GM12878 (cell line): ENCODE data around the gene AGMAT. TPM values are rescaled to one million over a fixed set of nuclear protein-coding genes. Genes with fewer than 3 reads are reported as not detected.

Experiments used
- ATAC-seq: fragments of 200-7000 bp; cut with Tn5 transposase; 3 replicates; pipeline ENCODE4 v1.9.1; 2020; ENCODE audit warnings: mild to moderate bottlenecking, moderate library complexity
- BruUV-seq: library from RNA; stranded (reverse); fragments of 400-500 nt; replicated peaks from 2 replicates; lab custom pipeline; 2021; lab: Mats Ljungman, UMichigan
- CTCF ChIA-PET: fragments of 300-600 bp; sonication (Branson Sonifier 250); formaldehyde crosslinking; extraction: SDS; loops from one replicate; lab custom pipeline; 2021; ENCODE audit warnings: inconsistent platforms; lab: Yijun Ruan, JAX
- POLR2A ChIA-PET: fragments of 350-600 bp; formaldehyde crosslinking; extraction: SDS; loops from one replicate; lab custom pipeline; 2021; ENCODE audit warnings: inconsistent platforms; lab: Charles Lee
- RAD21 ChIA-PET: fragments of 300-600 bp; sonication (Branson Sonifier 250); formaldehyde crosslinking; loops from one replicate; lab custom pipeline; 2023; ENCODE audit warnings: antibody characterized with exemption; ENCODE audit not compliant: unreplicated experiment; lab: Charles Lee
- SMC1A ChIA-PET: fragments of 300-600 bp; sonication (Branson Sonifier 250); formaldehyde crosslinking; loops from one replicate; lab custom pipeline; 2023; ENCODE audit not compliant: unreplicated experiment, uncharacterized antibody; lab: Charles Lee
- DNase-seq: peaks from one replicate; pipeline ENCODE4 v3.0.0-alpha.2; 2011; ENCODE audit warnings: low read depth, low spot score
- FAIRE-seq: peaks from 3 replicates; lab custom pipeline; 2011; peaks lifted over from hg19 to GRCh38; lab: Jason Lieb, UNC
- H2AFZ ChIP-seq: 2 replicates; pipeline ENCODE4 v1.6.0; 2011; ENCODE audit warnings: low read depth, low read length, control low read depth; ENCODE audit not compliant: control insufficient read depth
- H3K27ac ChIP-seq: 2 replicates; pipeline ENCODE4 v1.5.1; 2011; ENCODE audit warnings: control low read depth; ENCODE audit not compliant: control insufficient read depth, insufficient read depth
- H3K27me3 ChIP-seq, 2 experiments: replicated peaks in 1 of 2; 2 replicates each; pipeline versions ENCODE4 v1.6.0 to v1.6.1; 2011; ENCODE audit warnings: low read length in 1 of 2; ENCODE audit not compliant: control insufficient read depth in 2 of 2, insufficient read depth in 2 of 2
- H3K36me3 ChIP-seq, 2 experiments: 2 replicates each; pipeline ENCODE4 v1.5.1; 2011; ENCODE audit warnings: low read length in 1 of 2; ENCODE audit not compliant: control insufficient read depth in 2 of 2, insufficient read depth in 2 of 2
- H3K4me1 ChIP-seq: 2 replicates; pipeline ENCODE4 v1.6.1; 2011; ENCODE audit warnings: mild to moderate bottlenecking, low read length, moderate library complexity, mixed read lengths; ENCODE audit not compliant: control insufficient read depth, insufficient read depth
- H3K4me2 ChIP-seq: 2 replicates; pipeline ENCODE4 v1.6.0; 2011; ENCODE audit warnings: control low read depth; ENCODE audit not compliant: control insufficient read depth, insufficient read depth
- H3K4me3 ChIP-seq: fragments of 200-600 bp; sonication (generic); 2 replicates; pipeline ENCODE4 v1.5.1; 2016
- H3K79me2 ChIP-seq: 2 replicates; pipeline ENCODE4 v1.6.0; 2011; ENCODE audit warnings: low read length; ENCODE audit not compliant: control insufficient read depth, insufficient read depth
- H3K9ac ChIP-seq: 2 replicates; pipeline ENCODE4 v1.8.0; 2011; ENCODE audit warnings: low read length, control low read depth, mixed read lengths; ENCODE audit not compliant: control insufficient read depth, insufficient read depth
- H3K9me3 ChIP-seq: replicated peaks from 3 replicates; pipeline ENCODE4 v1.5.1; 2011; ENCODE audit warnings: mild to moderate bottlenecking, low read length; ENCODE audit not compliant: control insufficient read depth, insufficient read depth
- H4K20me1 ChIP-seq: 2 replicates; pipeline ENCODE4 v1.6.0; 2011; ENCODE audit not compliant: control insufficient read depth, insufficient read depth
- ATF7 ChIP-seq: fragments of 450-650 bp; IDR thresholded peaks from 2 replicates; pipeline ENCODE4 v1.6.1; 2016; ENCODE audit warnings: low read depth, mild to moderate bottlenecking
- CBFB ChIP-seq: IDR thresholded peaks from 2 replicates; pipeline ENCODE4 v1.6.1; 2016; ENCODE audit warnings: antibody characterized with exemption, low read depth
- CHD4 ChIP-seq: fragments of 200-600 bp; sonication (generic); IDR thresholded peaks from 2 replicates; pipeline ENCODE4 v1.6.1; 2016; ENCODE audit warnings: mild to moderate bottlenecking
- ESRRA ChIP-seq: IDR thresholded peaks from 2 replicates; pipeline ENCODE4 v1.6.1; 2012; ENCODE audit warnings: mild to moderate bottlenecking, low read length, improper control_type of control experiment
- ETV6 ChIP-seq, 2 experiments: fragments of 450-650 bp in 1 of 2; IDR thresholded peaks in 1 of 2; conservative IDR thresholded peaks in 1 of 2; 2 replicates each; pipeline ENCODE4 v1.6.1; 2014; ENCODE audit warnings: antibody characterized with exemption in 1 of 2, borderline replicate concordance in 1 of 2, low read depth in 1 of 2, mild to moderate bottlenecking in 1 of 2, moderate library complexity in 1 of 2
- IKZF1 ChIP-seq: fragments of 450-650 bp; conservative IDR thresholded peaks from 2 replicates; pipeline ENCODE4 v1.6.1; 2017; ENCODE audit warnings: antibody characterized with exemption, mild to moderate bottlenecking
- PAX5 ChIP-seq: IDR thresholded peaks from 2 replicates; pipeline ENCODE4 v1.6.1; 2011; ENCODE audit warnings: low read depth, low read length, borderline replicate concordance
- RB1 ChIP-seq: fragments of 450-650 bp; formaldehyde crosslinking; IDR thresholded peaks from 2 replicates; pipeline ENCODE4 v1.6.1; 2017; ENCODE audit warnings: mild to moderate bottlenecking, borderline replicate concordance
- WGBS: methylation state at CpG from one replicate; pipeline ENCODE4 v1.1.6; 2016; ENCODE audit warnings: low lambda C conversion rate; ENCODE audit not compliant: insufficient replicate concordance, insufficient coverage; ENCODE audit errors: missing lambda C conversion rate; 5-methylcytosine and 5-hydroxymethylcytosine counted together
- in situ Hi-C: fragments of 300-500 bp; cut with MboI; formaldehyde crosslinking; loops from 9 replicates; pipeline ENCODE4 v1.14.3; 2018; ENCODE audit warnings: mixed read lengths
- intact Hi-C: fragments of 100-400 bp; cut with micrococcal nuclease; formaldehyde crosslinking; loops from one replicate; pipeline ENCODE4 v1.14.2; 2022; ENCODE audit not compliant: unreplicated experiment
- polyA plus RNA-seq, 11 experiments: library from polyadenylated mRNA; depleted of rRNA in 4 of 11; unstranded in 6 of 11; stranded (reverse) in 5 of 11; fragments of >200 nt; fragmentation: Nextera tagmentation in 4 of 11; fragmentation: Illumina TruSeq in 1 of 11; extraction: Ambion mirVana in 4 of 11; extraction: Trizol in 1 of 11; gene quantifications; 1 replicate in 1 of 11; 2 replicates in 10 of 11; pipeline versions ENCODE4 v1.2.1 to v1.2.3, GENCODE V29; 2011 to 2016; ENCODE audit warnings: inconsistent platforms in 2 of 11, missing spikeins in 2 of 11, low read depth in 1 of 11
- total RNA-seq, 4 experiments: library from RNA; depleted of rRNA in 3 of 4; stranded (reverse); fragments of >200 nt in 3 of 4; fragmentation: Illumina TruSeq in 1 of 4; extraction: Trizol in 1 of 4; gene quantifications; 2 replicates each; pipeline versions ENCODE4 v1.2.1 to v1.2.3, GENCODE V29; 2013 to 2021
- TF ChIP-seq, protein P1 (sequence below): fragments of 450-650 bp; formaldehyde crosslinking; IDR thresholded peaks from 2 replicates; pipeline ENCODE4 v1.5.0; 2022; ENCODE audit warnings: mild to moderate bottlenecking, missing genetic modification characterization
- TF ChIP-seq, protein P2 (sequence below): fragments of 450-650 bp; IDR thresholded peaks from 2 replicates; pipeline ENCODE4 v1.6.1; 2018; ENCODE audit warnings: borderline replicate concordance, mild to moderate bottlenecking; ENCODE audit not compliant: partially characterized antibody
- TF ChIP-seq, protein P3 (sequence below): fragments of 150-350 bp; IDR thresholded peaks from 2 replicates; pipeline ENCODE4 v1.6.1; 2014; ENCODE audit warnings: mild to moderate bottlenecking, low read depth, low read length

AGMAT gene
- total and polyA plus RNA-seq, 10 of the 15 experiments (the other 5 are each of a cell fraction or from before 2014, with no cell fraction given): 0.47 to 7.9 (median 4.7) TPM

DNA sequence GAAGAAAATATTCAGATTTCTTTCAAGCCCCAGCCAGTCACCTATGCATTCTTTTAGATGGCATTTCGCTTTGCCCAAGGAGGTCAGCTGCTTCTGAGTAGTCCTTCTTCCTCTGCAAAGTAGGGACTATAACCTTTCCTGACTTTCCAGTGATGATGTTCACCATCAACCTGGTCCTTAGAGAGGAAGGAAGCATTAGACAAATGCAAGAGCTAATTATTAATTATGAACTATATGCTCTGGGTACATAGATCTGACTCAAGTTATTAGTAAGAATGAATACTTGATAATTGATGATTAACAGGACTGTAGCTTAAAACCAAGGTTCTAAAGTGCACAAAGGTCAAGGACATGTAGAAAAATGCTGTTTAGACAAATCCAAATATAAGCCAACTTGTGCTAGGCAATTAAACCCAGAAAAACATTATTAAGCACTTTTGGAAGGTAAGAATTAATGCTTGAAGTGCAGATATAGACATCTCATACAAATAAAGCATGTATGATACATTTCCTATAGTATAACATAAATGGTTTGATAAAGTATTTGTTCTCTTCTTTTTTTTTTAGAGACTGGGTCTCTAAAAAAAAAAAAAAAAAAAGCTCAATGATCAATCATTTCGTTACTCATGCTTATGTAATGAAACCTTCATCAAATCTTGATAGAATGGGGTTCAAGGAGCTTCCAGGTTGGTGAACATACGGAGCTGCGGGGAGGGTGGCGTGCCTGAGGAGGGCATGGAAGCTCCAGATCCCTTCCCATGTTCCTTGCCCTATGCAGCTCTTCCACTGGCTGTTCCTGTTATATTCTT, 11.2 kb upstream of the AGMAT start (continued):
- TF ChIP-seq CBFB: no peak
- TF ChIP-seq, protein P1, sequence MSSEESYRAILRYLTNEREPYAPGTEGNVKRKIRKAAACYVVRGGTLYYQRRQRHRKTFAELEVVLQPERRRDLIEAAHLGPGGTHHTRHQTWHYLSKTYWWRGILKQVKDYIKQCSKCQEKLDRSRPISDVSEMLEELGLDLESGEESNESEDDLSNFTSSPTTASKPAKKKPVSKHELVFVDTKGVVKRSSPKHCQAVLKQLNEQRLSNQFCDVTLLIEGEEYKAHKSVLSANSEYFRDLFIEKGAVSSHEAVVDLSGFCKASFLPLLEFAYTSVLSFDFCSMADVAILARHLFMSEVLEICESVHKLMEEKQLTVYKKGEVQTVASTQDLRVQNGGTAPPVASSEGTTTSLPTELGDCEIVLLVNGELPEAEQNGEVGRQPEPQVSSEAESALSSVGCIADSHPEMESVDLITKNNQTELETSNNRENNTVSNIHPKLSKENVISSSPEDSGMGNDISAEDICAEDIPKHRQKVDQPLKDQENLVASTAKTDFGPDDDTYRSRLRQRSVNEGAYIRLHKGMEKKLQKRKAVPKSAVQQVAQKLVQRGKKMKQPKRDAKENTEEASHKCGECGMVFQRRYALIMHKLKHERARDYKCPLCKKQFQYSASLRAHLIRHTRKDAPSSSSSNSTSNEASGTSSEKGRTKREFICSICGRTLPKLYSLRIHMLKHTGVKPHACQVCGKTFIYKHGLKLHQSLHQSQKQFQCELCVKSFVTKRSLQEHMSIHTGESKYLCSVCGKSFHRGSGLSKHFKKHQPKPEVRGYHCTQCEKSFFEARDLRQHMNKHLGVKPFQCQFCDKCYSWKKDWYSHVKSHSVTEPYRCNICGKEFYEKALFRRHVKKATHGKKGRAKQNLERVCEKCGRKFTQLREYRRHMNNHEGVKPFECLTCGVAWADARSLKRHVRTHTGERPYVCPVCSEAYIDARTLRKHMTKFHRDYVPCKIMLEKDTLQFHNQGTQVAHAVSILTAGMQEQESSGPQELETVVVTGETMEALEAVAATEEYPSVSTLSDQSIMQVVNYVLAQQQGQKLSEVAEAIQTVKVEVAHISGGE (CRISPR knock-in tag): no peak
- TF ChIP-seq PAX5: no peak
- TF ChIP-seq ETV6 (conservative IDR thresholded peaks at IDR 0.05 in 1 of 2, IDR thresholded peaks at IDR 0.05 in 1 of 2; ENCODE audit: borderline replicate concordance in 1 of 2, low read depth in 1 of 2): no peak
- TF ChIP-seq IKZF1: no peak
- no peak for TF ChIP-seq ATF7

DNA sequence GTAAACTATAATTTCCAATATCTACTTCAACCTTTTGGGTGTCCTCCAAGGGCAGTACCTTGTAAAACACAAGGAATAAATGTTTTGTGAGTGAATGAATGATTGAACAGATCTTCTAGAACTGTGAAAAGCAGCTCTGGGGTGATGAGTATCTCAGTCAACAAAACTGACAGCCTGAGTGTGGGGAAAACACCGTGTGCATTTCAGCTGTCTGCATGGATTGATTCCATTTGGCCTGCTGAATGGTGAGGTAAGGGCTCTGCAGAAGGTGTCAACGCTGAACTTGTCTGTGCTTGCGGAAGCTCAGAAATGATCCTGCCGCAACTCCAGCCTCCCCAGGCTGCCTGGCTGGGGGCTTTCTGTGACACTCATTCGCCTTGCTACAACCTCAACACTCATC, 7.4 kb upstream of the AGMAT start:
- RAD21 ChIA-PET: interaction anchor here (0.7 to 1.0 kb wide), 2 partner anchors 21 to 149 kb away, joined by 3 to 4 read pairs; no protein-coding TSS in a partner anchor
- no peak overlapping the region for H2AFZ ChIP-seq
- POLR2A ChIA-PET: interaction anchor here (0.7 to 1.3 kb wide), 5 partner anchors 12 to 65 kb away, joined by 3 to 4 read pairs (median 3); no protein-coding TSS in a partner anchor
- H3K36me3 ChIP-seq: no peaks in the 10 kb centered on the region
- no peak for FAIRE-seq
- H4K20me1 ChIP-seq: no peaks in the 10 kb centered on the region
- BruUV-seq: no TSS peak
- H3K4me1 ChIP-seq: no peaks in the 10 kb centered on the region
- H3K79me2 ChIP-seq: no peaks in the 10 kb centered on the region
- intact Hi-C loops (no loop called here), in situ Hi-C loops (no loop called here)
- DNase-seq: no peak
- no peak for ATAC-seq
- H3K9ac ChIP-seq: no peak overlapping the region
- CTCF ChIA-PET: interaction anchor here (1.2 to 2.5 kb wide), 3 partner anchors 10 to 149 kb away, joined by 3 to 11 read pairs (median 5); no protein-coding TSS in a partner anchor
- H3K4me3 ChIP-seq: no peak overlapping the region
- no peaks in the 10 kb centered on the region; the same call in 2 of the 3 replicates for H3K9me3 ChIP-seq
- no peak overlapping the region for H3K4me2 ChIP-seq
- no peaks in the 10 kb centered on the region for H3K27me3 ChIP-seq
- SMC1A ChIA-PET: interaction anchor here (0.9 to 1.5 kb wide), 7 partner anchors 11 to 105 kb away, joined by 3 to 5 read pairs (median 3); no protein-coding TSS in a partner anchor
- 59% methylated on average over 5 of the region's 5 CpGs for WGBS
- no peak overlapping the region for H3K27ac ChIP-seq
- TF ChIP-seq RB1 (no peak), ESRRA (no peak), CHD4 (no peak), ETV6 (conservative IDR thresholded peaks at IDR 0.05 in 1 of 2, IDR thresholded peaks at IDR 0.05 in 1 of 2; ENCODE audit: borderline replicate concordance in 1 of 2, low read depth in 1 of 2) (no peak)
- TF ChIP-seq, protein P2, sequence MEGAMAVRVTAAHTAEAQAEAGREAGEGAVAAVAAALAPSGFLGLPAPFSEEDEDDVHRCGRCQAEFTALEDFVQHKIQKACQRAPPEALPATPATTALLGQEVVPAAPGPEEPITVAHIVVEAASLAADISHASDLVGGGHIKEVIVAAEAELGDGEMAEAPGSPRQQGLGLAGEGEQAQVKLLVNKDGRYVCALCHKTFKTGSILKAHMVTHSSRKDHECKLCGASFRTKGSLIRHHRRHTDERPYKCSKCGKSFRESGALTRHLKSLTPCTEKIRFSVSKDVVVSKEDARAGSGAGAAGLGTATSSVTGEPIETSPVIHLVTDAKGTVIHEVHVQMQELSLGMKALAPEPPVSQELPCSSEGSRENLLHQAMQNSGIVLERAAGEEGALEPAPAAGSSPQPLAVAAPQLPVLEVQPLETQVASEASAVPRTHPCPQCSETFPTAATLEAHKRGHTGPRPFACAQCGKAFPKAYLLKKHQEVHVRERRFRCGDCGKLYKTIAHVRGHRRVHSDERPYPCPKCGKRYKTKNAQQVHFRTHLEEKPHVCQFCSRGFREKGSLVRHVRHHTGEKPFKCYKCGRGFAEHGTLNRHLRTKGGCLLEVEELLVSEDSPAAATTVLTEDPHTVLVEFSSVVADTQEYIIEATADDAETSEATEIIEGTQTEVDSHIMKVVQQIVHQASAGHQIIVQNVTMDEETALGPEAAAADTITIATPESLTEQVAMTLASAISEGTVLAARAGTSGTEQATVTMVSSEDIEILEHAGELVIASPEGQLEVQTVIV: no peak
- TF ChIP-seq, protein P3, sequence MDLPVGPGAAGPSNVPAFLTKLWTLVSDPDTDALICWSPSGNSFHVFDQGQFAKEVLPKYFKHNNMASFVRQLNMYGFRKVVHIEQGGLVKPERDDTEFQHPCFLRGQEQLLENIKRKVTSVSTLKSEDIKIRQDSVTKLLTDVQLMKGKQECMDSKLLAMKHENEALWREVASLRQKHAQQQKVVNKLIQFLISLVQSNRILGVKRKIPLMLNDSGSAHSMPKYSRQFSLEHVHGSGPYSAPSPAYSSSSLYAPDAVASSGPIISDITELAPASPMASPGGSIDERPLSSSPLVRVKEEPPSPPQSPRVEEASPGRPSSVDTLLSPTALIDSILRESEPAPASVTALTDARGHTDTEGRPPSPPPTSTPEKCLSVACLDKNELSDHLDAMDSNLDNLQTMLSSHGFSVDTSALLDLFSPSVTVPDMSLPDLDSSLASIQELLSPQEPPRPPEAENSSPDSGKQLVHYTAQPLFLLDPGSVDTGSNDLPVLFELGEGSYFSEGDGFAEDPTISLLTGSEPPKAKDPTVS: no peak
